Stimulated activated CD8-positive, alpha-beta memory T cell treated with anti-CD3 and anti-CD28 coated beads, Interleukin-4, amount 100 ng/mL, for 24 hours (primary cell): ENCODE data around the gene HENMT1.
"Not testable (repeated sequence)": the region's sequence is repeated elsewhere in the genome, so short reads cannot be mapped to it uniquely, and the experiment has no call there.

Experiments used
- DNase-seq: peaks from one replicate; pipeline ENCODE4 v3.0.0-alpha.2; 2020; ENCODE audit warnings: low read depth

The HENMT1 gene

GRCh38 chr1:108661030-108661609, at the start of gene HENMT1:
Gene HENMT1, minus strand, starts transcription at chr1:108661093. Its CDS starts 1,209 bp downstream, at chr1:108659884.
- DNase-seq = peak; percentile 65

- peak; percentile 32 for DNase-seq
These were observed 48.1 kb upstream of the HENMT1 start for GRCh38 chr1:108708691-108709660.

- no peak for DNase-seq
These were observed 45.8 kb upstream of the HENMT1 start for GRCh38 chr1:108706643-108707042.

DNA sequence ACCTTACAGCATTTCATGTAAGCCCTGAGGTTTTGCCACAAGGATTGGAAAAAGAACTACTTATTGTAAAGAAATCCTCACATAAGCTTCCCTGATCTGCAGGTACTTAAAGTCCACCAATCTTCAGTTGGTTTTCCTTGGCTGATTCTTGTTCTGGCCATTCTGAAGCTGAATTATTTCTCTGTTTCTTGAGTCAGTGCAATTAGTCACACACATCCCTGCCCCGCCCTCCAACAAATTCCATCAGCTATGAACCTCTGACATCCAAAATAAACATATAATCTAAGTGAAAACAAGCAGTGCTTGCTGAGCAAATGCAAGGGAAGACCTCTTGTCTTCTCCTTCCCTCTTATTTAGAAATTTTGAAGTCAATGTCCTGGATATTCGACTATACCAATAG, 43.6 kb upstream of the HENMT1 start:
- no peak for DNase-seq

DNA sequence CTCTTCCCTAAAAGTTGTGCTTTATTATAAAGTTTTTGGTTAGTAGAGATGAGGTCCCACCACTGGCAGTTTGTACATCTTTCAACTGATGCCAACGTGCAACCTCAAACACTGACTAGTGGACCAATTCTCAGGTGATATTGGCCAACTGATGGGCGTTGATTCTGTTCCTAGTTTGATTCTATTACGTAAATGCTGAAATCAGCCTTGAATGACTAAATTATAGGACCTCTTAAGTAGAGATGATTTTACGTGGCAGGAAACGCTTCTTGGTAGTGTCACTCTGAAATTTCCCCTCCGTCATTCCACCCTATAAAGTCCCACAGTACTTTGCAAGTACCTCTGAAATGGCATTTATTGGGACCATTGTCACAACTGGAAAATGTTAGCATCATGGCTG, 43.0 kb upstream of the HENMT1 start:
- no peak for DNase-seq

GRCh38 chr1:108702109-108702508, 41.2 kb upstream of the HENMT1 start:
- not testable (repeated sequence) for DNase-seq

DNA sequence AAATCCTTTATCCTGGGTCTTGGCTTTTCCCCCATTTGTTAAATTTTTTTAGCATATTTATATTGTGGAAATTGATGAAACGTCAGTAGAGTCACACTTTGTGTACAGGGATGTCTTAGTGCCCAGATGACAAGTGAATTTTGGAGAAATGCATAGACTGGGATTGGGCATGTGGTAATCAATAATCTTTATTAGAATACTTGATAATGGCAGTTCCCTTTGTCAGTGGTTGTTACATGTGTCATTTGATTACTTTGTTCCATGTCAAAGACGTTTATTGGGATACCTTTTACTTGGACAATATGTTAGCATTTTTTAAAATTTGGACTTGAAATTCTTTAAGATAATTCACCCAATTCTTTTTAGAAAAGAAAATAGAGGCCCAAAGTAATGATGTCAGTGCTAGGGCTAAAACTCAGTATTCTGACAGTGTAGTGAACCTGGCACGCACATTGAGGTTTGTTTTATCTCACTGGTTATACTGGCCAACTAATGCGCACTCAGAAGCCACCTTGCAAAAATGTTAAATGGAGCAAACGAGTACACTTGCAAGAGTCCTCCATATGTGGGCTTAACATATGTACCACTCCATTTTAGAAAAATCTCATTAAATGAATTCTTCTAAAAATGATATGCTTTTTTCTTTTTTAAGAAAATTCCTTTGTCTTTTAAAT, 40.4 kb upstream of the HENMT1 start:
- no peak for DNase-seq

DNA sequence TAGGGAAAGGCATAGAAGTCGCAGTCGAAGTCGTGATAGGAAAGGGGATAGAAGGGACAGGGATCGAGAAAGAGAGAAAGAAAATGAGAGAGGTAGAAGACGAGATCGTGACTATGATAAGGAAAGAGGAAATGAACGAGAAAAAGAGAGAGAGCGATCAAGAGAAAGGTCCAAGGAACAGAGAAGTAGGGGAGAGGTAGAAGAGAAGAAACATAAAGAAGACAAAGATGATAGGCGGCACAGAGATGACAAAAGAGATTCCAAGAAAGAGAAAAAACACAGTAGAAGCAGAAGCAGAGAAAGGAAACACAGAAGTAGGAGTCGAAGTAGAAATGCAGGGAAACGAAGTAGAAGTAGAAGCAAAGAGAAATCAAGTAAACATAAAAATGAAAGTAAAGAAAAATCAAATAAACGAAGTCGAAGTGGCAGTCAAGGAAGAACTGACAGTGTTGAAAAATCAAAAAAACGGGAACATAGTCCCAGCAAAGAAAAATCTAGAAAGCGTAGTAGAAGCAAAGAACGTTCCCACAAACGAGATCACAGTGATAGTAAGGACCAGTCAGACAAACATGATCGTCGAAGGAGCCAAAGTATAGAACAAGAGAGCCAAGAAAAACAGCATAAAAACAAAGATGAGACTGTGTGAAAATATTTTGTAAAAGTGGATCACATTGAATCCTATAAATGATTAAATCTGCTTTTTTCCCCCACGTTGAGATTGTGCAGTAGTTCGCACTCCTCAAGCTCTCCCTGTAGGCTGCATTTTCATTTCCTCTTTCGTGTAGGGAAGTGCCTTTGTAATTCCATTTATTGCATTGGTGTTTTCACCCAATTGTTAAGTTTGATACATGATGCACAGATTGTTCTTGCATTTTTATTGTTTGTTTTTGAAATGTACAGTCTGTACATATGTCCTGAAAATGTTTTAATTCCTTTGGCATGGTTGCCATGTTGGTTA, 38.8 kb upstream of the HENMT1 start:
- DNase-seq = no peak

- DNase-seq = no peak
These were observed 34.6 kb upstream of the HENMT1 start for GRCh38 chr1:108695535-108695934.

- peak; percentile 34 for DNase-seq
These were observed 32.1 kb upstream of the HENMT1 start for GRCh38 chr1:108692724-108693655.

DNA sequence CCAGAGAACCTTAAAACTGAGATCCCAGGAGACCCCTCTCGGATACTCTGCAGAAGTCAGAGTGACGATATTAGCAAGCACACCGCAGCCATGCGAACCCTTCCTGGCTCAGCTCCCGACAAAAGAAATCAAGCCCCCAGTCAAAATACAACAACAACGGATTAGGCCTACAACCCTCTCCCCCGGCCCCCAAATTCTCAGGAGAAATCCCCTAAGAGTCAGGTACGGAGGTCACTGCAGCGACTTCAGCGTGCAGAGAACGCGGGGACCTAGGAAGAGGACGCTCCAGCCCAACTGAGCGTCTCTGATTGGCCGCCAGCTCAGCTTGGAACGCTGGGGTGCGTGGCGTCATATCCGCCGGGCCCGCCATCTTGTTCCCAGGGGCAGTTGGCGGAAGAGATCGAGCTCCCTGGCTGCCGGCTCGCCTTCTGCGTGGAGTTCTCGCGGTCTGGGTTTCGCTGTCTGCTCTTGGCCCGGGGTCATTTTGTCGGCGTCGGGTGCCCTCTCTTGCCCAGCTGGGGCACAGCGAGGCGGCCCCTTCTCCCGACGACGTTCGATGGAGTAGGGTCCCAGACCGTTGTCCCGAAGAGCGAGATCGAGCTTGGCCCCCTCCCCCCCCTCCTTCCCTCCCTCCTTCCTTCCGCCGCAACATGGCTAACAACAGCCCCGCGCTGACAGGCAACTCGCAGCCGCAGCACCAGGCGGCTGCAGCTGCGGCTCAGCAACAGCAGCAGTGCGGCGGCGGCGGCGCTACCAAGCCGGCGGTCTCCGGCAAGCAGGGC, 31.2 kb upstream of the HENMT1 start, which contains the start of gene PRPF38B:
PRPF38B (plus strand) TSS at position 369 of the 782 bp plus-strand sequence; CDS start at position 651, 282 bp downstream.
- DNase-seq = peak; percentile 92

DNA sequence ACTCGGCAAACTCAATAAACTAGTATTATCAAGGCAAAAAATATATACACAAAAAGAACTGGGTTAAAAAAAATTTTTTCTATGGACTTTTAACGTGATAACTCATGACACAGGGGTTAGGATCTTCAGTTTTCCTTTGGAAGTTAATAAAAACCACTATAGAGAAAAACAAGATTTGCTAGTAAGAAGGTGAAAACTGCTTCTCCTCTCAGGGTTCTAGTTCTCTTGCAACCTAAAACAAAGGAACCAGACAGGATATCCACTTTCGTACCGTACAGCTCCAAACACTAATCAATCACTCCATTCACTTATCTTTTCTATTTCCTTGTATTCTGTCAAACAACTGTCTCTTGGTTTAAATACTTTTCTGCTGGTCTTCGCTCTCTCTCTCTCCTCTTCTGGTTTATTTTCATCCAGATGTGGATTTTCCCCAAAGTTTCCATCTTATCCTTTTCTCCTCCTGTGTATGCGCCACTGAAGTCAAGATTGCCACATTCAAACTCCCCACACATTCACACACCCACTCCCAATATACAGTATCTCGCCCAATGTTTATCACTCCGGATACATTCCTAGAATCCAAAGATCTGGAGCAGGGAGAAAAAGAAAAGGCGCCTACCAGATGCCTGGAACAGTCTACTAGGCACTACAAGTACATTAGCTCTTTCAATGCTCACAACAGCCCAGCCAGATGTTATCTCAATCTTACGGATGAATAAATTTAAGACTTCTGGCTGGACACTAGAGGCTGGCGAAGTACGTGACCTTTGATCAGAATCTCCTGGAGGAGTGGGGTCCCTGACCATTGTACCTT, 30.4 kb upstream of the HENMT1 start:
- no peak for DNase-seq

- no peak for DNase-seq
These were observed 25.9 kb upstream of the HENMT1 start for GRCh38 chr1:108686614-108687313.

DNA sequence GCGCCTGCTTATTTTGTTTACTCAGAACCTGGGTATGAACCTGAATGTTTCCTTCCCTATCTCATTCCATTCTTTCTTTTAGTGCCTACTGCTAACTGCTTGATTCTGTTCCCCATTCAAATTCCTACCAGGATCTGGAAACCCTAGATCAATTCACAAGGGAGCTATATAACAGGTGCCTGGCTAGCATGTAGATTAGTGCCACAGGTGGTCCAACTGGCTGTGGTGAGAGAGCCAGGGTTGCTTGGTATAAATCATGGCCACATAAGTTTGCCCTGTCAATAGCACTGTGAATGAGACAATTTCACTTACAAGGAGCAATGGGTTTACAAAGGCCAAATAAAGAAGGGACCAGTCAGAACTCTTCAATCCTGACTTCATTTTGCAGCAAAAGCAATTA, 24.6 kb upstream of the HENMT1 start:
- DNase-seq = no peak

- DNase-seq = not testable (repeated sequence)
These were observed 20.8 kb upstream of the HENMT1 start for GRCh38 chr1:108681701-108682100.

- DNase-seq = no peak
These were observed 18.8 kb upstream of the HENMT1 start for GRCh38 chr1:108679586-108680213.

DNA sequence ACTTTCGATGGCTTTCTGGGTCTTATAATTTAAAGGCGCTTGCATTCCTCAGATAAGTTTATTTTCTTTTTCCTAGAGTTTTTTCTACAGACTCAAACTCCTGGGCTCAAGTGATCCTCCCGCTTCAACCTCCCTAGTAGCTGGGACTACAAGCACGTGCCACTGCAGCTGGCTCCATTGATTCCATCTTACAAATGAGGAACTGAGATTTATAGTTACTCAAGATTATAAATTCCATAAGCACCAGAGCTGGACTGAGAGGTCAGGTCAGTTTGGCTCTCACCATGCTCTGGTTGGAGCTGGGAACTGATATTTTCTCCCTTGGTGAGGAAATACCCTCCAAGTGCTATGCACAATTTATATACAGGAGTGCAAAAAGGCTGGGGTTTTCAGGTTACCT, 17.8 kb upstream of the HENMT1 start:
- no peak for DNase-seq

DNA sequence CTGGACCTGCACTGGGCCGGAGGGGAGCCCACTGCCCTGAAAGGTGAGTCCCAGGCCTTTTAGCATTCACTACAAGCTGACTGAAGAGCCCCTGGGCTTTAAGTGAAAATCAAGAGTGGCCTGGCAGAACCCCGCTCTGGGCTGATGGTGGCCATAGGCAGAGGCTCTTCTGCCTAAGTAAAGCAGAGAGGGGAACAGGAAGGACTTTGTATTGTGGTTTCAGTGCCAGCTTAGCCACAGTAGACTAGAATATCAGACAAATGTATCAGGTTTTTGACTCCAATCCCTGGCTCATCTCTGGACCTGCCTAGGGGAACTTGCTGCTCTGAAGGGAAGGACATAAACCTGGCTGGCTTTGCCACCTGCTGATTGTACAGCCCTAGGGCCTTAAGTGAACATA, 10.2 kb upstream of the HENMT1 start:
- no peak for DNase-seq
